Right lobe of liver (tissue), 6 donors: ENCODE results near the gene BAG1. TPM values are rescaled to one million over a fixed set of nuclear protein-coding genes. Genes with fewer than 3 reads are reported as not detected.

Experiments used
- ATAC-seq, 4 donors: fragments of 200-7000 bp; cut with Tn5 transposase; one replicate each; pipeline ENCODE4 v1.9.1; 2020; ENCODE audit warnings: mild to moderate bottlenecking in 4 of 4, moderate library complexity in 4 of 4
- DNase-seq, 3 donors: peaks; one replicate each; pipeline ENCODE4 v3.0.0-alpha.2; 2020
- H3K27ac ChIP-seq, 3 donors: fragments of 200-600 bp; one replicate each; pipeline ENCODE4 v1.8.0; 2022
- H3K27me3 ChIP-seq, 2 donors: fragments of 200-600 bp; one replicate each; pipeline ENCODE4 v1.8.0; 2022
- H3K36me3 ChIP-seq, 4 donors: fragments of 200-600 bp; sonication (generic) in 1 of 4; one replicate each; pipeline versions ENCODE4 v1.5.1 to v1.8.0; 2017 to 2022; ENCODE audit warnings: control low read depth in 1 of 4
- H3K4me1 ChIP-seq, 4 donors: fragments of 200-600 bp; sonication (generic) in 1 of 4; one replicate each; pipeline versions ENCODE4 v1.5.1 to v1.8.0; 2017 to 2022; ENCODE audit warnings: control low read depth in 1 of 4
- H3K4me3 ChIP-seq, 3 donors: fragments of 200-600 bp; one replicate each; pipeline ENCODE4 v1.8.0; 2022
- H3K9me3 ChIP-seq, 4 donors: fragments of 200-600 bp; sonication (generic) in 1 of 4; one replicate each; pipeline versions ENCODE4 v1.5.1 to v1.8.0; 2017 to 2022; ENCODE audit warnings: control low read depth in 1 of 4
- CTCF ChIP-seq, 4 donors: fragments of 200-600 bp in 3 of 4; fragments of 450-650 bp in 1 of 4; IDR thresholded peaks; one replicate each; pipeline versions ENCODE4 v1.5.1 to v1.8.0; 2016 to 2022; ENCODE audit warnings: antibody characterized with exemption in 4 of 4, mild to moderate bottlenecking in 2 of 4
- POLR2A ChIP-seq: fragments of 450-650 bp; IDR thresholded peaks from one replicate; pipeline ENCODE4 v1.6.1; 2017; ENCODE audit warnings: antibody characterized with exemption, mild to moderate bottlenecking
- WGBS: methylation state at CpG from one replicate; pipeline ENCODE4 v1.1.6; 2018; ENCODE audit warnings: low coverage, low lambda C conversion rate; ENCODE audit not compliant: insufficient coverage; ENCODE audit errors: missing lambda C conversion rate; 5-methylcytosine and 5-hydroxymethylcytosine counted together
- intact Hi-C, 2 donors: fragments of 100-400 bp; cut with DNase I; formaldehyde crosslinking; loops; one replicate each; pipeline versions ENCODE4 v1.11.2 to v1.14.1; 2022
- total RNA-seq, 6 experiments: library from RNA; depleted of rRNA in 2 of 6; stranded (reverse); fragments of >200 nt in 2 of 6; fragmentation: NEBNext Ultra II Directional in 3 of 6; extraction: Animal tissue kit (Norgen Biotek cat#: 25700) in 3 of 6; gene quantifications; one replicate each; pipeline versions ENCODE4 v1.1.0 to v1.2.4, GENCODE V29; 2016 to 2023
- donor health status: DM: no; HTN: yes; CAD: no.
- donor health status: DM: no; HTN: no; CAD: no.
- donor health status: DM: no; HTN: no; CAD: no.
- donor health status: DM: no; HTN: yes; CAD: no.
- donor health status: DM: no; HTN: yes; CAD: no.

BAG1 gene
- total RNA-seq, 6 experiments from 2014 or later: 28.8 to 42.6 (median 38.1) TPM

DNA sequence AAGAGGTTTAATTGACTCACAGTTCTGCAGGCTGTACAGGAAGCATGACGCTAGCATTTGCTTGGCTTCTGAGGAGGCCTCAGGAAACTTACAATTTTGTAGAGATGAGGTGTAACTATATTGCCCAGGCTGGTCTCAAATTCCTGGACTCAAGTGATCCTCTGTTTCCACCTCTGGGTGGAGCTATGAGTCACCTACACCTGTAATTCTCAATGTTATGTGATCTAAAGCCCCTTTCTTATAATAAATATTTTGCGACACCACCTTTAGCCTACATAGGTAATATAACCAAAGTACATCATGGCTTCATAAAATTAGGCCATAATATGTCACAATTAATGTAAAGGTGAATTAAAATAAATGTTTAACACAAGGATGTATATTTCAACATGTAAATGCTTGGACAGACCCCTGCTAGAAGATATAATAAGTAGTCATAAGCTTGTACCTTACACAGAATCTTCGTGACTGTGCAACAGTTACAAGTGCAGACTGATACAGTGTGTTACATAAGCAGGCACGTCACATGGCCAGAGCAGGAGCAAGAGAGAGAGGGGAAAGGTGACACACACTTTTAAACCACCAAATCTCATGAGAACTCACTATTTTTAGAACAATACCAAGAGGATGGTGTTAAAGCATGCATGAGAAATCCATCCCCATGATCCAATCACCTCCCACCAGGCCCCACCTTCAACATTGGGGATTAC, 54.3 kb downstream of the BAG1 start:
- Histone ChIP-seq H3K27me3 (no peaks in the 10 kb centered on the region), H3K36me3 (no peaks in the 10 kb centered on the region), H3K9me3 (no peaks in the 10 kb centered on the region), H3K4me1 (no peaks in the 10 kb centered on the region), H3K27ac (no peak overlapping the region), H3K4me3 (no peak overlapping the region)
- intact Hi-C loops: no loop called here
- 63% methylated on average over 4 of the region's 4 CpGs for WGBS
- TF ChIP-seq CTCF (IDR thresholded peaks at IDR 0.05): no peak
- no peak for TF ChIP-seq POLR2A
- peak in 1 of 4 donors; percentile 62 for ATAC-seq
- DNase-seq: peak in 1 of 3 donors; percentile 44

GRCh38 chr9:33209394-33209793, 55.1 kb downstream of the BAG1 start:
- no peaks in the 10 kb centered on the region for H3K27me3 ChIP-seq
- no peak for TF ChIP-seq POLR2A
- no peak for TF ChIP-seq CTCF (IDR thresholded peaks at IDR 0.05)
- H3K9me3 ChIP-seq: no peaks in the 10 kb centered on the region
- ATAC-seq (no peak), DNase-seq (peak in 1 of 3 donors; percentile 3)
- H3K27ac ChIP-seq: no peak overlapping the region
- H3K36me3 ChIP-seq: no peaks in the 10 kb centered on the region
- H3K4me3 ChIP-seq: no peak overlapping the region
- intact Hi-C loops: no loop called here
- WGBS: 78% methylated on average over 1 of the region's 1 CpG
- no peaks in the 10 kb centered on the region for H3K4me1 ChIP-seq

DNA sequence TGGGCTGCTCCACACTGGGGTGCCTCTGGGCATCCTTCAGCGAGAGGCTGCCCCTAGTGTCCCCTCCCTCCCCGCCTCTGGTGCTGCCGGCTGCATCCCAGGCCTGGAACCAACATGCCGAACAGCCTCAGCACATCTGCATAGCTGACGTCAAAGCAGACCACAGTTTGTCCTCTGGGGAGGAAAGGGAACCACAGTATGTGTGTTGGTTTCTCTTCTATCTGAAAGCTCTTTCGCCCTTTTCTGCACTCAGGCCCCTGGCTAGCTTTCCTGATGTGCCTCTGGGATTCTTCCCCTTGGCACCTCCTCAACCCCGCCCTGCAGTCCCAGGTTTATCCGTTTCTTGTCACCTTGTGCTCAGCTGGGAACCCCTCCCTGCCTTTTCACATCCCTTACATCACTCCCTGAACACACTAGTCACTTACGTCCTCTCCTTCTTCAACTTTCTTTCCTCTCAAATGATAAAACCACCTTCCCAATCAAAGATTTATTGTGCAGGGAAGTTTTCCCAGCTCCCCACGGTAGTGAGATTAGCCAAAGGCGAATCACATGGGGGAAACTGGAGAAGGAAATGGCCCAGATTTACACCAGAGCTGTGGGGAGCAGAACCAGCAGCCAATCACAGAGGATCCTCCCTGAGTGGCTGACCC, 61.8 kb downstream of the BAG1 start:
- DNase-seq: no peak
- Histone ChIP-seq H3K36me3 (no peaks in the 10 kb centered on the region), H3K27me3 (no peaks in the 10 kb centered on the region), H3K9me3 (no peaks in the 10 kb centered on the region), H3K27ac (no peak overlapping the region), H3K4me1 (no peaks in the 10 kb centered on the region), H3K4me3 (no peak overlapping the region)
- TF ChIP-seq CTCF (IDR thresholded peaks at IDR 0.05): no peak
- no peak for TF ChIP-seq POLR2A
- intact Hi-C loops: no loop called here
- WGBS: 59% methylated on average over 5 of the region's 11 CpGs
- ATAC-seq: peak; percentile 39 to 58 (median 53)

Other genes with a start within 250 kb of the BAG1 start
- gene DNAJA1, start 239.4 kb downstream of the BAG1 start, total RNA-seq: 100 to 1,000 TPM in 2 of 6 experiments, 10 to 100 TPM in 4; 60.1 to 130 (median 93.9) TPM
- 10 to 100 TPM in 2 of 6 experiments, 1 to 10 TPM in 4; 7.0 to 10.4 (median 8.5) TPM for gene SMU1, start 188.0 kb downstream of the BAG1 start, total RNA-seq
- 100 to 1,000 TPM in 1 of 6 experiments, 10 to 100 TPM in 5; 48.5 to 145 (median 79.5) TPM for gene B4GALT1, start 97.4 kb downstream of the BAG1 start, total RNA-seq
- gene SPINK4, start 24.5 kb downstream of the BAG1 start, total RNA-seq: not detected
- 10 to 100 TPM; 19.7 to 30.3 (median 26.0) TPM for gene CHMP5, start 341 bp upstream of the BAG1 start, total RNA-seq
- gene NFX1, start 25.8 kb upstream of the BAG1 start, total RNA-seq: 10 to 100 TPM; 22.6 to 29.2 (median 24.8) TPM
- gene AQP7, start 137.9 kb upstream of the BAG1 start, total RNA-seq: 10 to 100 TPM; 10.4 to 25.1 (median 16.6) TPM
- 100 to 1,000 TPM in 3 of 6 experiments, 10 to 100 TPM in 3; 49.7 to 158 (median 109) TPM for gene AQP3, start 182.9 kb upstream of the BAG1 start, total RNA-seq
- gene NOL6, start 209.2 kb upstream of the BAG1 start, total RNA-seq: 10 to 100 TPM; 12.3 to 26.1 (median 15.4) TPM